HG03457 (cell line): ENCODE measurements around the gene FRRS1.
"Not testable (repeated sequence)": the region's sequence is repeated elsewhere in the genome, so short reads cannot be mapped to it uniquely, and the experiment has no call there.

Experiments used
- ATAC-seq: cut with Tn5 transposase; IDR thresholded peaks from one replicate; pipeline ENCODE4 v1.9.1; 2021; ENCODE audit warnings: moderate number of reproducible peaks; ENCODE audit not compliant: unreplicated experiment

Gene FRRS1

GRCh38 chr1:99766378-99766800 lies at the start of gene FRRS1:
TSS of gene FRRS1 (minus strand) at chr1:99766635. CDS start at chr1:99748768, 17,867 bp downstream.
- peak; percentile 96 for ATAC-seq

- ATAC-seq: no peak
These were observed 48.0 kb upstream of the FRRS1 start for GRCh38 chr1:99814373-99814900.

- no peak for ATAC-seq
These were observed 45.3 kb upstream of the FRRS1 start for GRCh38 chr1:99811747-99812146.

DNA sequence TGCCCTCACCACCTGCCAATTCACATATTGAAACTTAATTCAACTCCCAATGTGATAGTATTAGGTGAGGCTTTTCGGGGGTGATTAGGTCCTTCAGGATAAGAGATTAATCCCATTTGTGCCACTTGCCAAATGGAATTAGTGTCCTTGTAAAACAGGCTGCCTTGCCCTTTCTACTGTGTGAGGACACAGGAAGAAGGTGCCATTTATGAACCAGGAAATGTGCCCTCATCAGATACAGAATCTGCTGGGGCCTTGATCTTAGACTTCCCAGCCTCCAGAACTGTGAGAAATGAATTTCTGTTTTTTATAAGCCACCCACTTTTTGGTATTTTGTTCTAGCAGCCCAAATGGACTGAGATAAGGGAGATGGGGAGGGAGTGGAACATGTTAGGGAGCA lies 44.6 kb upstream of the FRRS1 start:
- ATAC-seq: no peak

GRCh38 chr1:99808391-99809115 lies 42.1 kb upstream of the FRRS1 start:
- ATAC-seq: peak; percentile 79

- no peak for ATAC-seq
These were observed 40.4 kb upstream of the FRRS1 start for GRCh38 chr1:99806882-99807281.

GRCh38 chr1:99801584-99801983 lies 35.1 kb upstream of the FRRS1 start:
- ATAC-seq: no peak

GRCh38 chr1:99793861-99794260 lies 27.4 kb upstream of the FRRS1 start:
- not testable (repeated sequence) for ATAC-seq

GRCh38 chr1:99789715-99790114 lies 23.3 kb upstream of the FRRS1 start:
- no peak for ATAC-seq

- no peak for ATAC-seq
These were observed 22.5 kb upstream of the FRRS1 start for GRCh38 chr1:99788896-99789295.

- peak; percentile 67 for ATAC-seq
These were observed 20.5 kb upstream of the FRRS1 start for GRCh38 chr1:99786751-99787501.

DNA sequence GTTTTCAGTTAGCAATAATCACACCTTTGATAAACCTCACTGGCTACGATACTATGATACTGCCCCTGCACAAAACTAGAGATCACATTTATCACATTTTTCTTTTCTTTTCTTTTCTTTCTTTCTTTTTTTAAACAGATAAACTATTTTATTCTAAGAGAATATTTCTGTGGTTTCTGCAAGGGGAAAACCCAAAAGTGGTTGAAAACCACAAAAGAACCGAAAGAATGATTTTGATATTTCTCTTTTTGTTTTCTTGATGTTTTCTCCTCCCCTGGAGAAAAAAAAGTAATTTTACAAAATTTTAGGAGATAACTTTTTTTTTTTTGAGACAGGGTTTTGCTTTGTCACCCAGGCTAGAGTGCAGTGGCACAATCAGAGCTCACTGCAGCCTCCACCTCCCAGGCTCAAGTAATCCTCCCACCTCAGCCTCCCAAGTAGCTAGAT lies 18.4 kb upstream of the FRRS1 start:
- ATAC-seq: no peak

GRCh38 chr1:99784143-99784542 lies 17.7 kb upstream of the FRRS1 start:
- no peak for ATAC-seq

DNA sequence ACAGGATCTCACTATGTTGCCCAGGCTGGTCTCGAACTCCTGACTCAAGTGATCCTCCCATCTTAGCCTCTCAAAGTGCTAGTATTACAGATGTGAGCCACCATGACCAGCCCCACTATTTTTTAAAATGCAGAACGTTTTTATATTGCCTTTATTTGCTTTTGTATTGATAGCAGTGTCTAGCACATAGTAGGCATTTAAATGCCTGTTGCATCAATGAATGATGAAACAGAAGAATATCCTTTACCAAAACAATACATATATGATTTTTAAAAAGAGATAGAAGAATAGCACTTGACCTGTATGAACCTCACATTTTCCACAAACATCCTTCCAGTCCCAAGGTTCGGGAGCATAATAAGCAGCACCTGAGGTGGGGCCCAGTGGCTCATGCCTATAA lies 16.5 kb upstream of the FRRS1 start:
- ATAC-seq: no peak

- no peak for ATAC-seq
These were observed 16.0 kb upstream of the FRRS1 start for GRCh38 chr1:99782397-99782796.

- no peak for ATAC-seq
These were observed 15.4 kb upstream of the FRRS1 start for GRCh38 chr1:99781798-99782197.

- no peak for ATAC-seq
These were observed 11.3 kb upstream of the FRRS1 start for GRCh38 chr1:99777752-99778151.

DNA sequence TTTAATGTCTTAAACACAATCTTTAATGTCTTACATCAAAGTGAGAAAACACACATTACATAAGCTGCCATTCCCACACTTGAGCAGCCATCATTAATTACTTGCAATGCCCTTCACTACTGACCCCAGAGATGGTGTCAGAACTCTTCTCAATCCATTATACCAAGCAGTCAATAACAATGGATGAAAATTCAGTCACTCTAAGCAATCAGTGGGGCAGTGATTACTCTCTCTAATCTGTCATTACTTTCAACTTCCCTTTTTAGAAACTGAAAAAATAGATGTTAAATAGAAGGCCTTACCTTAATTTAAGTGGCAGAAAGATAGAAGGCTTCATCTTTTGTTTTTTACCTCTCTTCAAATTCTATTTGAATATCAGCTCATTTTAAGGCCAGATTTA lies 9.7 kb upstream of the FRRS1 start:
- ATAC-seq: no peak

DNA sequence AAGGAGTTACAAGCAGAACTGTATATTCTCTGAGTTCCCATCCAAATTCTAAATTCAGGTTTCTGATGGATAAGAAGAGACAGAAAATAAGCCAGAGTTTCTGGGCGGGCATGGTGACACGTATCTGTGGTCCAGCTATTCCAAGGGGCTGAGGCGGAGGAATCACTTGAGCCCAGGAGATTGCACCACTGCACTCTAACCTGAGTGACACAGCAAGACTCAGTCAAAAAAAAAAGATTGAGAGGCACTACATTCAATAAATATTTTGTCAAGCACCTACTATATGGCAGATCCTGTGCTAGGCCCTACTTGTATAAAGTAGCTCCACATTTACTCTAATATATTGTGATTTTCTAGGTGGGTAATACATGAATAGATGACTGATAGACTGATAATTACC lies 6.4 kb upstream of the FRRS1 start:
- ATAC-seq: no peak

- ATAC-seq: no peak
These were observed 5.1 kb upstream of the FRRS1 start for GRCh38 chr1:99771513-99771918.

- ATAC-seq: no peak
These were observed 2.2 kb upstream of the FRRS1 start for GRCh38 chr1:99768524-99769245.
